ENCODE measurements around the gene AHCTF1. TPM values are rescaled to one million over a fixed set of nuclear protein-coding genes. Genes with fewer than 3 reads are reported as not detected.

The AHCTF1 gene
- total RNA-seq, 1 donor: 32.6 TPM

GRCh38 chr1:246811985-246812384 is 119.8 kb downstream of the AHCTF1 start:
- Histone ChIP-seq H3K4me2 (ENCODE audit: insufficient read depth, low read length) (no peak overlapping the region), H3K27ac (ENCODE audit: low read depth, low read length) (no peak overlapping the region), H3K4me1 (ENCODE audit: insufficient read depth, low read length) (no peaks in the 10 kb centered on the region), H4K20me1 (ENCODE audit: insufficient read depth, low read length) (no peaks in the 10 kb centered on the region), H3K36me3 (ENCODE audit: insufficient read depth, low read length) (no peaks in the 10 kb centered on the region), H3K79me2 (ENCODE audit: insufficient read depth, low read length) (no peaks in the 10 kb centered on the region), H2AFZ (ENCODE audit: low read length) (no peak overlapping the region), H3K9me3 (ENCODE audit: low read depth, low read length) (no peaks in the 10 kb centered on the region), H3K27me3 (ENCODE audit: insufficient read depth, low read length) (peaks cover 8% of the 10 kb centered on the region), H3K4me3 (ENCODE audit: insufficient read depth, low read length) (no peak overlapping the region)
- no peak for DNase-seq (ENCODE audit: insufficient read length, low spot score, missing footprints)
- TF ChIP-seq, protein P1, sequence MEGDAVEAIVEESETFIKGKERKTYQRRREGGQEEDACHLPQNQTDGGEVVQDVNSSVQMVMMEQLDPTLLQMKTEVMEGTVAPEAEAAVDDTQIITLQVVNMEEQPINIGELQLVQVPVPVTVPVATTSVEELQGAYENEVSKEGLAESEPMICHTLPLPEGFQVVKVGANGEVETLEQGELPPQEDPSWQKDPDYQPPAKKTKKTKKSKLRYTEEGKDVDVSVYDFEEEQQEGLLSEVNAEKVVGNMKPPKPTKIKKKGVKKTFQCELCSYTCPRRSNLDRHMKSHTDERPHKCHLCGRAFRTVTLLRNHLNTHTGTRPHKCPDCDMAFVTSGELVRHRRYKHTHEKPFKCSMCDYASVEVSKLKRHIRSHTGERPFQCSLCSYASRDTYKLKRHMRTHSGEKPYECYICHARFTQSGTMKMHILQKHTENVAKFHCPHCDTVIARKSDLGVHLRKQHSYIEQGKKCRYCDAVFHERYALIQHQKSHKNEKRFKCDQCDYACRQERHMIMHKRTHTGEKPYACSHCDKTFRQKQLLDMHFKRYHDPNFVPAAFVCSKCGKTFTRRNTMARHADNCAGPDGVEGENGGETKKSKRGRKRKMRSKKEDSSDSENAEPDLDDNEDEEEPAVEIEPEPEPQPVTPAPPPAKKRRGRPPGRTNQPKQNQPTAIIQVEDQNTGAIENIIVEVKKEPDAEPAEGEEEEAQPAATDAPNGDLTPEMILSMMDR (IDR thresholded peaks at IDR 0.05; ENCODE audit: extremely low read depth, low read depth, low read length): no peak

DNA sequence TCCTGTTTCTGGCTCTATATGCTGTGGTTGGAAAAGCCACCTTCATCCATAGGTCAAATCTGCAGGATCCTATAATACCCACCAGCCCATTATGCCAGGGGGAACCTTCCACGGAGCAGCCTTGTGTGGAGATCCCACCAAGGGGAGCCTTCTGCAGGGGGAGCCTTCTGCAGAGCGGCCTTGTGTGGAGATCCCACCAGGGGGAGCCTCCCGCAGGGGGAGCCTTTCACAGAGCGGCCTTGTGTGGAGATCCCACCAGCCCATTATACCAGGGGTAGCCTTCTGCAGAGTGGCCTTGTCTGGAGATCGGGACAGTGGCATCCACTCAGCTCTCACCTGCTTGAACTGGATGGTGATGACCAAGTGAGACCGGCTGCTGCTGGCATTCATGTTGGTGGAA is 122.3 kb downstream of the AHCTF1 start:
- H3K27me3 ChIP-seq (ENCODE audit: insufficient read depth, low read length): peaks cover 7% of the 10 kb centered on the region
- TF ChIP-seq, protein P1 (IDR thresholded peaks at IDR 0.05; ENCODE audit: extremely low read depth, low read depth, low read length): no peak
- no peaks in the 10 kb centered on the region for H3K79me2 ChIP-seq (ENCODE audit: insufficient read depth, low read length)
- no peak for DNase-seq (ENCODE audit: insufficient read length, low spot score, missing footprints)
- no peak overlapping the region for H3K4me3 ChIP-seq (ENCODE audit: insufficient read depth, low read length)
- H3K36me3 ChIP-seq (ENCODE audit: insufficient read depth, low read length): no peaks in the 10 kb centered on the region
- no peak overlapping the region for H2AFZ ChIP-seq (ENCODE audit: low read length)
- no peak overlapping the region for H3K27ac ChIP-seq (ENCODE audit: low read depth, low read length)
- H3K9me3 ChIP-seq (ENCODE audit: low read depth, low read length): no peaks in the 10 kb centered on the region
- no peaks in the 10 kb centered on the region for H4K20me1 ChIP-seq (ENCODE audit: insufficient read depth, low read length)
- H3K4me1 ChIP-seq (ENCODE audit: insufficient read depth, low read length): no peaks in the 10 kb centered on the region
- H3K4me2 ChIP-seq (ENCODE audit: insufficient read depth, low read length): no peak overlapping the region

DNA sequence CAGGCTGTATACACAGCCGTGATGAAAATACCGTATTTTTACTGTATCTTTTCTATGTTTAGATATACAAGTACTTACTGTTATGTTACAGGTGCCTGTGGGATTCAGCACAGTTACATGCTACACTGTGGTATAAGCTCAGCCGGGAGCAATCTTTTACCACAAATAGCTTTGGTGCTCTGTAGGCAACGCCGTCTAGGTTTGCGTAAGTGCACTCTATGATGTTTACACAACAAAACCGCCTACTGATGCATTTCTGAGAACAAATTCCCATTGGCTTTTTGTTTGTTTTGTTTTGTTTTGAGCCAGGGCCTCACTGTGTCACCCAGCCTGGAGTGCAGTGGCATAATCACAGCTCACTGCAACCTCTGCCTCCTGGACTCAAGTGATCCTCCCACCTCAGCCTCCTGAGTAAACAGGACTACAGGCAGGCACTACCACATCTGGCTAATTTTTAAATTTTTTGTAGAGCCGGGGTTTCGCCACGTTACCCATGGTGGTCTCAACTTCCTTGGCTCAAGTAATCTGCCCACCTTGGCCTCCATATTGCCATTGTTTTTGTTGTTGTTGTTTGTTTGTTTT is 126.5 kb downstream of the AHCTF1 start:
- TF ChIP-seq, protein P1 (IDR thresholded peaks at IDR 0.05; ENCODE audit: extremely low read depth, low read depth, low read length): no peak
- Histone ChIP-seq H3K36me3 (ENCODE audit: insufficient read depth, low read length) (no peaks in the 10 kb centered on the region), H3K4me1 (ENCODE audit: insufficient read depth, low read length) (no peaks in the 10 kb centered on the region), H2AFZ (ENCODE audit: low read length) (no peak overlapping the region), H3K4me2 (ENCODE audit: insufficient read depth, low read length) (no peak overlapping the region), H3K79me2 (ENCODE audit: insufficient read depth, low read length) (no peaks in the 10 kb centered on the region), H3K27ac (ENCODE audit: low read depth, low read length) (no peak overlapping the region), H3K4me3 (ENCODE audit: insufficient read depth, low read length) (no peak overlapping the region), H4K20me1 (ENCODE audit: insufficient read depth, low read length) (no peaks in the 10 kb centered on the region), H3K9me3 (ENCODE audit: low read depth, low read length) (no peaks in the 10 kb centered on the region), H3K27me3 (ENCODE audit: insufficient read depth, low read length) (peaks cover 5% of the 10 kb centered on the region)
- no peak for DNase-seq (ENCODE audit: insufficient read length, low spot score, missing footprints)

- Histone ChIP-seq H3K4me3 (ENCODE audit: insufficient read depth, low read length) (no peak overlapping the region), H2AFZ (ENCODE audit: low read length) (no peak overlapping the region), H3K4me2 (ENCODE audit: insufficient read depth, low read length) (no peak overlapping the region), H3K4me1 (ENCODE audit: insufficient read depth, low read length) (no peaks in the 10 kb centered on the region), H4K20me1 (ENCODE audit: insufficient read depth, low read length) (no peaks in the 10 kb centered on the region), H3K27me3 (ENCODE audit: insufficient read depth, low read length) (peaks cover 5% of the 10 kb centered on the region), H3K9me3 (ENCODE audit: low read depth, low read length) (no peaks in the 10 kb centered on the region), H3K27ac (ENCODE audit: low read depth, low read length) (no peak overlapping the region), H3K79me2 (ENCODE audit: insufficient read depth, low read length) (no peaks in the 10 kb centered on the region), H3K36me3 (ENCODE audit: insufficient read depth, low read length) (no peaks in the 10 kb centered on the region)
- TF ChIP-seq, protein P1 (IDR thresholded peaks at IDR 0.05; ENCODE audit: extremely low read depth, low read depth, low read length): no peak
- DNase-seq (ENCODE audit: insufficient read length, low spot score, missing footprints): no peak
These were observed 127.9 kb downstream of the AHCTF1 start for GRCh38 chr1:246803883-246804282.

Measured in osteoblast (primary cell).